H1 (cell line): ENCODE data around the gene SLC19A1. TPM values are rescaled to one million over a fixed set of nuclear protein-coding genes. Genes with fewer than 3 reads are reported as not detected.
A peak's percentile ranks its signal among the peaks of the same experiment; 100 is the strongest.

Experiments
- CTCF ChIA-PET: fragments of 300-600 bp; sonication (Branson Sonifier 250); formaldehyde crosslinking; loops from one replicate; lab custom pipeline; 2021; ENCODE audit not compliant: partially characterized antibody; lab: Charles Lee
- POLR2A ChIA-PET: fragments of 300-600 bp; sonication (Branson Sonifier 250); formaldehyde crosslinking; loops from one replicate; lab custom pipeline; 2021; ENCODE audit warnings: inconsistent platforms; ENCODE audit not compliant: partially characterized antibody; lab: Charles Lee
- DNase-seq, 2 experiments: peaks; one replicate each; pipeline versions ENCODE4 v3.0.0 to v3.0.0-alpha.2; 2010 to 2022; ENCODE audit warnings: low spot score in 2 of 2, low read depth in 1 of 2, mixed read lengths in 1 of 2
- FAIRE-seq: peaks from 2 replicates; lab custom pipeline; 2011; peaks lifted over from hg19 to GRCh38; lab: Jason Lieb, UNC
- H2AFZ ChIP-seq: 2 replicates; pipeline ENCODE4 v1.8.1; 2012; ENCODE audit warnings: low read length, inconsistent platforms
- H2AK5ac ChIP-seq: 2 replicates; pipeline ENCODE4 v1.6.1; 2013; ENCODE audit warnings: low read depth, low read length
- H2BK120ac ChIP-seq: replicated peaks from 2 replicates; pipeline ENCODE3; 2013; ENCODE audit warnings: low read depth, low read length, inconsistent platforms
- H2BK12ac ChIP-seq: 2 replicates; pipeline ENCODE4 v1.6.1; 2013; ENCODE audit warnings: low read depth, low read length
- H2BK15ac ChIP-seq: 2 replicates; pipeline ENCODE4 v1.6.1; 2013; ENCODE audit warnings: low read length
- H2BK20ac ChIP-seq: 2 replicates; pipeline ENCODE4 v1.6.1; 2013; ENCODE audit warnings: low read length
- H2BK5ac ChIP-seq: 2 replicates; pipeline ENCODE4 v1.6.1; 2013; ENCODE audit warnings: low read depth, low read length
- H3K14ac ChIP-seq: 2 replicates; pipeline ENCODE4 v1.6.1; 2013; ENCODE audit warnings: inconsistent platforms; ENCODE audit not compliant: insufficient read length
- H3K18ac ChIP-seq: 2 replicates; pipeline ENCODE4 v1.6.1; 2013; ENCODE audit warnings: low read length; ENCODE audit errors: extremely low read depth
- H3K23ac ChIP-seq: 2 replicates; pipeline ENCODE4 v1.6.1; 2013; ENCODE audit warnings: inconsistent platforms; ENCODE audit not compliant: insufficient read length
- H3K23me2 ChIP-seq: 2 replicates; pipeline ENCODE4 v1.6.1; 2013; ENCODE audit warnings: low read depth, low read length
- H3K27ac ChIP-seq: 2 replicates; pipeline ENCODE4 v1.6.1; 2011; ENCODE audit warnings: low read depth, low read length, inconsistent platforms
- H3K27me3 ChIP-seq, 4 experiments: replicated peaks in 1 of 4; 1 replicate in 1 of 4; 2 replicates in 3 of 4; pipeline versions ENCODE4 v1.6.1 to v1.8.1; 2011 to 2013; ENCODE audit warnings: low read length in 3 of 4, mild to moderate bottlenecking in 3 of 4, inconsistent platforms in 2 of 4, mixed read lengths in 2 of 4, moderate library complexity in 1 of 4; ENCODE audit not compliant: control insufficient read depth in 3 of 4, insufficient read depth in 3 of 4; ENCODE audit errors: extremely low read depth in 1 of 4
- H3K36me3 ChIP-seq, 4 experiments: 2 replicates each; pipeline versions ENCODE4 v1.6.1 to v1.8.1; 2011 to 2013; ENCODE audit warnings: mild to moderate bottlenecking in 4 of 4, low read length in 3 of 4, moderate library complexity in 2 of 4, control low read depth in 1 of 4, inconsistent platforms in 1 of 4; ENCODE audit not compliant: insufficient read depth in 4 of 4, control insufficient read depth in 2 of 4
- H3K4ac ChIP-seq: replicated peaks from 2 replicates; pipeline ENCODE3; 2013; ENCODE audit warnings: low read length, low read depth, mixed read lengths, inconsistent platforms; ENCODE audit not compliant: insufficient read length
- H3K4me1 ChIP-seq, 4 experiments: replicated peaks in 1 of 4; 1 replicate in 1 of 4; 2 replicates in 3 of 4; pipeline versions ENCODE4 v1.6.1 to v1.8.1; 2011 to 2013; ENCODE audit warnings: low read length in 3 of 4, inconsistent platforms in 2 of 4, mixed read lengths in 1 of 4; ENCODE audit not compliant: insufficient read depth in 4 of 4, control insufficient read depth in 3 of 4
- H3K4me2 ChIP-seq, 2 experiments: 2 replicates each; pipeline versions ENCODE4 v1.6.1 to v1.8.1; 2011 to 2013; ENCODE audit warnings: low read depth in 2 of 2, low read length in 2 of 2, control low read depth in 1 of 2, inconsistent platforms in 1 of 2, mild to moderate bottlenecking in 1 of 2; ENCODE audit not compliant: insufficient read depth in 1 of 2
- H3K4me3 ChIP-seq, 4 experiments: fragments of 200-600, 300-600 bp in 1 of 4; sonication (generic), shearing (Covaris generic), sonication (Bioruptor Twin) in 1 of 4; 2 replicates each; pipeline versions ENCODE4 v1.5.1 to v1.8.1; 2011 to 2016; ENCODE audit warnings: low read length in 4 of 4, low read depth in 3 of 4, control low read depth in 2 of 4, inconsistent platforms in 2 of 4, mild to moderate bottlenecking in 2 of 4, mixed read lengths in 1 of 4, moderate library complexity in 1 of 4; ENCODE audit not compliant: insufficient read depth in 2 of 4; ENCODE audit errors: extremely low read depth in 1 of 4
- H3K56ac ChIP-seq: replicated peaks from 2 replicates; pipeline ENCODE3; 2013; ENCODE audit warnings: low read depth, mild to moderate bottlenecking, mixed read lengths, low read length, inconsistent platforms; ENCODE audit not compliant: insufficient read length
- H3K79me1 ChIP-seq: 2 replicates; pipeline ENCODE4 v1.6.1; 2013; ENCODE audit warnings: low read depth, low read length, control low read depth
- H3K79me2 ChIP-seq, 2 experiments: 2 replicates each; pipeline versions ENCODE4 v1.6.1 to v1.8.1; 2012 to 2013; ENCODE audit warnings: low read length in 2 of 2, mild to moderate bottlenecking in 2 of 2, inconsistent platforms in 1 of 2; ENCODE audit not compliant: insufficient read depth in 2 of 2, control insufficient read depth in 1 of 2
- H3K9ac ChIP-seq, 4 experiments: replicated peaks in 1 of 4; 1 replicate in 1 of 4; 2 replicates in 3 of 4; pipeline versions ENCODE4 v1.6.1 to v1.8.1; 2011 to 2013; ENCODE audit warnings: low read depth in 3 of 4, low read length in 3 of 4, control low read depth in 2 of 4, mild to moderate bottlenecking in 2 of 4, moderate library complexity in 2 of 4, inconsistent platforms in 1 of 4; ENCODE audit errors: extremely low read depth in 1 of 4
- H3K9me3 ChIP-seq, 2 experiments: 2 replicates each; pipeline versions ENCODE4 v1.6.1 to v1.8.1; 2012 to 2013; ENCODE audit warnings: mild to moderate bottlenecking in 2 of 2, moderate library complexity in 2 of 2, control low read depth in 1 of 2, inconsistent platforms in 1 of 2, low read depth in 1 of 2, low read length in 1 of 2, mixed read lengths in 1 of 2; ENCODE audit not compliant: insufficient read depth in 2 of 2
- H4K20me1 ChIP-seq, 2 experiments: replicated peaks in 1 of 2; 2 replicates each; pipeline versions ENCODE3 to v1.8.1; 2011 to 2013; ENCODE audit warnings: inconsistent platforms in 2 of 2, low read length in 2 of 2, mild to moderate bottlenecking in 1 of 2; ENCODE audit not compliant: insufficient read depth in 2 of 2, control insufficient read depth in 1 of 2
- H4K5ac ChIP-seq: 2 replicates; pipeline ENCODE4 v1.6.1; 2013; ENCODE audit warnings: low read length, low read depth, mixed read lengths, inconsistent platforms; ENCODE audit not compliant: insufficient read length
- H4K8ac ChIP-seq: 2 replicates; pipeline ENCODE4 v1.8.0; 2013; ENCODE audit warnings: mild to moderate bottlenecking, moderate library complexity, low read length, inconsistent platforms; ENCODE audit not compliant: insufficient read depth; ENCODE audit errors: extremely low read depth
- H4K91ac ChIP-seq: replicated peaks from 2 replicates; pipeline ENCODE3; 2013; ENCODE audit warnings: low read length, mixed read lengths, inconsistent platforms; ENCODE audit not compliant: insufficient read length
- SP2 ChIP-seq: IDR thresholded peaks from 2 replicates; pipeline ENCODE4 v1.6.1; 2012; ENCODE audit warnings: mild to moderate bottlenecking, low read length, inconsistent platforms
- WGBS, 2 experiments: shearing (Covaris generic) in 1 of 2; methylation state at CpG; one replicate each; pipeline versions ENCODE4 v1.1.6 to v1.1.7; 2013 to 2015; ENCODE audit warnings: low lambda C conversion rate in 2 of 2, mixed read lengths in 2 of 2, inconsistent platforms in 1 of 2, low coverage in 1 of 2, missing lambda C conversion rate in 1 of 2; ENCODE audit not compliant: insufficient replicate concordance in 2 of 2, insufficient coverage in 1 of 2, insufficient read length in 1 of 2; ENCODE audit errors: extremely low coverage in 1 of 2, missing lambda C conversion rate in 1 of 2; 5-methylcytosine and 5-hydroxymethylcytosine counted together
- polyA plus RNA-seq, 7 experiments: library from polyadenylated mRNA; depleted of rRNA in 3 of 7; stranded (reverse) in 5 of 7; unstranded in 2 of 7; fragments of >200 nt in 5 of 7; fragments of 200-250 nt in 2 of 7; gene quantifications; 1 replicate in 5 of 7; 2 replicates in 1 of 7; 4 replicates in 1 of 7; pipeline versions ENCODE4 v1.2.1 to v1.2.3, GENCODE V29; 2011 to 2013; ENCODE audit warnings: missing spikeins in 2 of 7, mixed read lengths in 2 of 7
- total RNA-seq: library from RNA; stranded (reverse); fragmentation: NEBNext Ultra II Directional; extraction: Animal tissue kit (Norgen Biotek cat#: 25700); gene quantifications from 2 replicates; pipeline ENCODE4 v1.2.1, GENCODE V29; 2021
- TF ChIP-seq, protein P1 (sequence below), 3 experiments: IDR thresholded peaks; 1 replicate in 2 of 3; 2 replicates in 1 of 3; pipeline versions ENCODE4 v1.5.1 to v1.6.1; 2011; ENCODE audit warnings: low read length in 3 of 3, mild to moderate bottlenecking in 3 of 3, inconsistent platforms in 2 of 3, low read depth in 1 of 3, moderate library complexity in 1 of 3; ENCODE audit not compliant: insufficient read depth in 1 of 3; ENCODE audit errors: control extremely low read depth in 1 of 3

The SLC19A1 gene
- total and polyA plus RNA-seq, 2 of the 8 experiments (the other 6 are each of a cell fraction or from before 2014, with no cell fraction given) = 31.6 to 43.8 TPM

DNA sequence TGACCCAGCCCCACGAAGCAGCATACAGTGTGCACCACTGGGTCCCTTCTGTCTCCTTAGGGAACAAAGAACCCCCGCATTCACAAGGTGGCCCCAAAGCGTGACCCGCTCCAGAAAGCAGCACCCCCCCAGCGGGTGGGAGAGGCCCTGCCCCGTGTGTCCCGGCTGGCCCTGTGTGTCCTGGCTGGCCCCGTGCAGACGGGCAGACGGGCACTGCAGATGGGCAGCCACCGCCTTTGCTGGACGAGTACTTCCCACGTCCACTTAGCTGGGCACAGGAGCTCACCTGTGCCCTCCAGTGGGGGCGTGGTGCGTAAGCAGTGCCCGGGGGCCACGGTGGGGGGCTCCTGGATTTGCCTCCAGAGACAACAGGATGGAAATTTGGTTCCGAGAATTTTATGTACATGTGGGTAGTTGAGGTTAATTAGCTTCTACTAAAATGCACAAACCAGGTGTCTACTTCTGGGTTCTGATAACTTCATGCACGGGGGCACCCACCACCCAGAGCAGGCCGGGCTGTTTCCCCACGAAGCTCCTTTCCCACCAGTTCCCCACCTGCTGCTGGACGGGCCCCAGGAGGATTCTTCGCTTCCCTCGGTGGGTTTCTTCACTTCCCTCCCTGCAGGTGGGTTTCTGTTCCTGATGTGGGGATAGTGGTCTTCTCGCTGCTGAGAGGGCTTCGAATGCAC is 33.2 kb upstream of the SLC19A1 start:
- Histone ChIP-seq H3K9ac (no peak overlapping the region), H2BK5ac (no peak overlapping the region), H2BK120ac (no peak overlapping the region), H4K8ac (peak overlapping the region; percentile 63), H3K79me2 (no peaks in the 10 kb centered on the region), H4K91ac (no peak overlapping the region), H2BK20ac (no peak overlapping the region), H2AFZ (no peak overlapping the region), H3K27ac (no peak overlapping the region), H3K4ac (no peak overlapping the region), H3K4me2 (no peak overlapping the region), H3K23me2 (no peaks in the 10 kb centered on the region), H4K20me1 (no peaks in the 10 kb centered on the region), H3K4me3 (no peak overlapping the region), H3K23ac (no peak overlapping the region), H3K36me3 (no peaks in the 10 kb centered on the region), H3K9me3 (no peaks in the 10 kb centered on the region), H3K79me1 (no peaks in the 10 kb centered on the region), H3K4me1 (peaks cover 0 to 8% (median 5%) of the 10 kb centered on the region in 4 experiments; a peak in 3 of 7 replicates), H3K18ac (no peak overlapping the region), H2BK12ac (no peak overlapping the region), H4K5ac (no peak overlapping the region), H3K14ac (no peak overlapping the region), H2BK15ac (no peak overlapping the region), H2AK5ac (no peak overlapping the region), H3K27me3 (no peaks in the 10 kb centered on the region; a peak in 2 of 7 replicates), H3K56ac (no peak overlapping the region)
- no peak for DNase-seq
- WGBS, 2 experiments = 94% methylated on average over 25 of the region's 26 CpGs; no CpG with 5 or more reads in 1 of the 2 experiments
- ChIA-PET POLR2A (interaction anchor here (1.6 to 1.7 kb wide), 2 partner anchors 17 to 19 kb away, joined by 3 to 4 read pairs; no protein-coding TSS in a partner anchor), CTCF (interaction anchor here (0.9 to 3.3 kb wide), 9 partner anchors 13 to 305 kb away, joined by 3 to 15 read pairs (median 3); no protein-coding TSS in a partner anchor)
- no peak for FAIRE-seq
- TF ChIP-seq SP2 = no peak
- TF ChIP-seq, protein P1, sequence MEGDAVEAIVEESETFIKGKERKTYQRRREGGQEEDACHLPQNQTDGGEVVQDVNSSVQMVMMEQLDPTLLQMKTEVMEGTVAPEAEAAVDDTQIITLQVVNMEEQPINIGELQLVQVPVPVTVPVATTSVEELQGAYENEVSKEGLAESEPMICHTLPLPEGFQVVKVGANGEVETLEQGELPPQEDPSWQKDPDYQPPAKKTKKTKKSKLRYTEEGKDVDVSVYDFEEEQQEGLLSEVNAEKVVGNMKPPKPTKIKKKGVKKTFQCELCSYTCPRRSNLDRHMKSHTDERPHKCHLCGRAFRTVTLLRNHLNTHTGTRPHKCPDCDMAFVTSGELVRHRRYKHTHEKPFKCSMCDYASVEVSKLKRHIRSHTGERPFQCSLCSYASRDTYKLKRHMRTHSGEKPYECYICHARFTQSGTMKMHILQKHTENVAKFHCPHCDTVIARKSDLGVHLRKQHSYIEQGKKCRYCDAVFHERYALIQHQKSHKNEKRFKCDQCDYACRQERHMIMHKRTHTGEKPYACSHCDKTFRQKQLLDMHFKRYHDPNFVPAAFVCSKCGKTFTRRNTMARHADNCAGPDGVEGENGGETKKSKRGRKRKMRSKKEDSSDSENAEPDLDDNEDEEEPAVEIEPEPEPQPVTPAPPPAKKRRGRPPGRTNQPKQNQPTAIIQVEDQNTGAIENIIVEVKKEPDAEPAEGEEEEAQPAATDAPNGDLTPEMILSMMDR (IDR thresholded peaks at IDR 0.05; ENCODE audit: control extremely low read depth in 1 of 3, insufficient read depth in 1 of 3, low read depth in 1 of 3, low read length in 3 of 3) = peak in 1 of 3 experiments; percentile 15; a peak in 1 of 4 replicates
